GM13976 (cell line): ENCODE data around the gene RIN3.

Source experiments
- DNase-seq: peaks from one replicate; pipeline ENCODE4 v3.0.0; 2012; ENCODE audit warnings: low spot score
- in situ Hi-C: fragments of 300-500 bp; cut with MboI; formaldehyde crosslinking; loops from one replicate; pipeline ENCODE4 v1.12.0; 2022; ENCODE audit warnings: low sequenced_read_pairs, mixed read lengths, inconsistent platforms; ENCODE audit not compliant: unreplicated experiment
- TF ChIP-seq, protein P1 (sequence below): IDR thresholded peaks from 2 replicates; pipeline ENCODE4 v1.5.1; 2012; ENCODE audit warnings: borderline replicate concordance, mild to moderate bottlenecking; ENCODE audit not compliant: insufficient read depth; ENCODE audit errors: extremely low read depth, missing control alignments, control extremely low read depth

Gene RIN3

DNA sequence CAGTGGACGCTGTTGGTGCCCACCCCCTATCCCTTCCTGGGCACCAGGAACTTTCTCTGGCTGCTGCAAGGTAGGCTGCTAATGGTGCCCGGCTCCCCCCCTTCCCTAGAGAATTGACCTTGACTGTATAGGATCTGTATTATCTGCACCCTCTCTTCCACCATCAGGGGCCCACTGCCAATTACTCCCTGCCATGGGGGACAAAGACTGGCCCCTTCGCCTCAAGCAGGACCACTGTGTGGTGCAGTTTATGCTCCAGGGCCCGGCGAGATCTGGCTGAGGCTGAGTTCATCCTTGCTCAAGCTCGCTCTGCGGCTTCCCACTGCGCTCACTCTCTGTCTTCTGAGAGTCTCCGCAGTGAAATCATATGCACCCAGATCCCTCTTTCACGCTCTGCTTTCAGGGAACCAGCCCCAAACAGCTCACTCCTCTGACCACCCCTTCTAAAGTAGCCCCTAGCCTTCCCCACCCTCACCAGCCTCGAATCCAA, 139.6 kb downstream of the RIN3 start:
- DNase-seq, result no peak
- TF ChIP-seq, protein P1, sequence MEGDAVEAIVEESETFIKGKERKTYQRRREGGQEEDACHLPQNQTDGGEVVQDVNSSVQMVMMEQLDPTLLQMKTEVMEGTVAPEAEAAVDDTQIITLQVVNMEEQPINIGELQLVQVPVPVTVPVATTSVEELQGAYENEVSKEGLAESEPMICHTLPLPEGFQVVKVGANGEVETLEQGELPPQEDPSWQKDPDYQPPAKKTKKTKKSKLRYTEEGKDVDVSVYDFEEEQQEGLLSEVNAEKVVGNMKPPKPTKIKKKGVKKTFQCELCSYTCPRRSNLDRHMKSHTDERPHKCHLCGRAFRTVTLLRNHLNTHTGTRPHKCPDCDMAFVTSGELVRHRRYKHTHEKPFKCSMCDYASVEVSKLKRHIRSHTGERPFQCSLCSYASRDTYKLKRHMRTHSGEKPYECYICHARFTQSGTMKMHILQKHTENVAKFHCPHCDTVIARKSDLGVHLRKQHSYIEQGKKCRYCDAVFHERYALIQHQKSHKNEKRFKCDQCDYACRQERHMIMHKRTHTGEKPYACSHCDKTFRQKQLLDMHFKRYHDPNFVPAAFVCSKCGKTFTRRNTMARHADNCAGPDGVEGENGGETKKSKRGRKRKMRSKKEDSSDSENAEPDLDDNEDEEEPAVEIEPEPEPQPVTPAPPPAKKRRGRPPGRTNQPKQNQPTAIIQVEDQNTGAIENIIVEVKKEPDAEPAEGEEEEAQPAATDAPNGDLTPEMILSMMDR, result no peak
- in situ Hi-C loops, result no loop called here

DNA sequence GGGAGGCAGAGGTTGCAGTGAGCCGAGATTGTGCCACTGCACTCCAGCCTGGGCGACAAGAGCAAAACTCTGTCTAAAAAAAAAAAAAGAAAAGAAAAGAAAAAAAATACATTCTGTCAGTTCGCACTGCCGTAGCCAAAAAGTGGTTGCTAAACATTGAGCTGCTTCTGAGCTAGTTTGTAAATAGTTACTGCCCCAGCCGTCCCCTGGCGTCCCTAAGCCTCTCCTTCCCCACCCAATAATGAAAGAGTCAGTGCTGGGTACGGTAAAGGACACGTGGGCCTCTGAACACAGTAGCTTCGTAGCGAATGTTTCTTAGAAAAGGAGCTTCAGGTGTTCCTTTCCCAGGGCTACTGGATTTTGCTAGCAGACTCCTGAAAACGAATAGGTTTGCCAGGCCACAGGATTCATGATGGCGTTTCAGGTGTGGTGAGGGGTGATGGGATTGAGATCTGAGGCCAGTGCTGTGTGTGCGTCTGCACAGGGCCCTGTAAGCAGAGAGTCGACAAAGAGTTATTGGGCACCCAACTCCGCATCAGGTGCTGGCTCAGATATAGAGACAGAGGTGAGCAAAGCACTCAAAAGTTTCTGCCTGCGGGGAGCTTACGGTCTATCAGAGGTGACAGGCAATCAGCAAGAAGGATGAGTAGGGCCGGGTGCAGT, 140.8 kb downstream of the RIN3 start:
- TF ChIP-seq, protein P1, result no peak
- in situ Hi-C loops, result no loop called here
- DNase-seq, result no peak

DNA sequence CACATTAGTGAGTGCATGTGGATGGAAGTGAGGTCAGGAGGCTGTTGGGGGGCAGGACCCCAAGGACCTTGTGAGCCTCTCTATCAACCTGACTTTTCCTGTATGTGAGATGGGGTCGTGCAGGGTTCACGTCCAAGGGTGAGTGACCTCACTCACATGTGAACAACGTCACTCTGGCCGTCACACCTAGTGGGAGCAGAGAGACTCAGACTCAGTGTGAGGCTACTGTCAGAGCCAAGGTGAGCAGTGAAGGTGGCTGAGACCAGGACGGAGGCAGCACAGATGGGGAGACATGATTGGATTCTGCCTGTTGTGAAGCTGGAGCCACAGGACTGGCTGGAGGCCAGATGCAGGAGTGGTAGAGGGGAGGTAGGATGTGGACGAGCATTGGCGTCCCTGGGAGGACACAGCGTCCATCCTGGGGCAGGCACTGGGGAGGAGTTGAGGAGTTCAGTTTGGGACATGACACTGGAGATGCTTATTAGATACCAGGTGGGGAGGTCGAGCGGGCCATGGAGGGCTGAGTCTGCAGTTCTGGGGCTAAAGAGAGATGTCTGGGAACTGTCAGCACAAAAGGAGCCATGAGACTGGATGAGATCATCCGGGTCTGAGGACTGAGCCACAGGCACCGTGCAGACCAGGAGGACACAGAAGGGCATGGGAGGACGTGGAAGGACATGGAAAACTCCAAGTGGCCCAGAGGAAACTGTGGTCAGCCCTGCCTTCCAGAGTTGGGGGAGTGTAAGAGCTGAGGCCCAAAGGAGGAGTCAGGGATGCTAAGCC, 142.0 kb downstream of the RIN3 start:
- in situ Hi-C loops, result no loop called here
- DNase-seq, result no peak
- TF ChIP-seq, protein P1, result no peak

DNA sequence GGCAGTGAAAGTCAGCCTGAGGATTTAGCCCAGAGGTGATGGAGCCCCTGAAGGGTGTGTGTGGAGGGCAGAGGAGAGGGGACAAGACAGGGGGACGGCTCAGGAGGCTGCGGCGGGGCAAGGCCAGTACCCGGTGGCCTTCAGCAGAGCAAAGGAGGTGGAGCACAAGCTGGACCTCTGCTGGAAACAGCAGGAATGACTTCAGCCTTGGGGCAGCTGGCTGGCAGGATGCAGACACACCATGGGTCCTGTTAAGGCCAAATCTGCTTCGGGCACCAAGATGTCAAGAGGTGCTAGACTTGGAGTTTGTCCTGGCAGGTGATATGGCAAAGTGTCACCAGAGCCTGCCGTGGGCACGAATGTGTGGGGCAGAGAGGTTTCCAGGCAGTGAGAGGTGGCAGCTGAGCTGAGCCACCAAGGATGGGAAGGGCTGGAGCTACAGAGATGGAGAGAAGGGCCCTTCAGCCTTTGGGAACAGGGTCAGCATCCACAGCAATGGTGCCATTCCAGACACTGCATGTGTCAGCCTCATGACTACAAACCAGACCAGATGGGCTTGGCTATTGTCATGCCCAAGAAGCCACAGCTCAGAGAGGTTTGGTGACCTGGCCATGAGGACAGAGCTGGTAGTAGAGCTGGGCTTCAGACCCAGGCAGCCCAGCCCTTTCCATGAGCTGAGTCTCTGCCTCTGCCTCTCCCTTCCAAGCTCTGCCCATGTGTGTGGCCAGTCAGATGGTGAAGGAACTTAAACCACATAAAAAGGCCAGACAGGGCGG, 142.9 kb downstream of the RIN3 start:
- in situ Hi-C loops, result no loop called here
- no peak for DNase-seq
- TF ChIP-seq, protein P1, result no peak

DNA sequence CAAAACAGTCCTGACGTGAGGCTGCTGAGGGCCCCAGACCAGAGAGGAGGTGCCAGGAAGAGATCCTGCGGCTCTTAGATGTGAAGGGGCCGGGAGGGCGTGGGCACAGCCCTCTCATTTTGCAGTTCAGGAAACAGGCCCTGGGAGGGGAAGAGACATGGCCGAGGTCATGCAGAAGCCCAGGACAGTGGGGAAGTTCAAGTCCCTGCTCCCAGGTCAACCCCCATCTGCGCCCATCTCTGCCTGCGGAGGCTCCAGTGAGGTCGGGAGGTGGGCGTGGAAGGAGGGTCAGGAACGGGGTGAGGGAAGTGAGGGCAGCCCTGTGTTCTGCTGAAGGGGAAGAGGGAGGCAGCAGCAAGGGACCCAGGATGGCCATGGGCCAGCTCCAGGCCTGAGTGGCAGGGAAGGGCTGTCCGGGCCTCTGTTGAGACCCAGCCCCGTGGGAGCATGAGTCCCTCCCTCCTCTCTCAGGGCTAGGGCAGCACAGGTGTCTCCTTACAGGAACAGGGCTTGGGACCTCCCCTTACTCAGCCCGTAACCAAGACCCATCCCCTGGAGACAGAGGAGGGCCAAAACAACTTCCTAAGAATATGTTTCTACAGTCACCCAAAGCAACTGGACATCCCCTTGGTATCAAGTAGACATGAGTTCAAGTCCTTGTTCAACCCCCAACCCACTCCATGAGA, 144.0 kb downstream of the RIN3 start:
- in situ Hi-C loops, result no loop called here
- no peak for DNase-seq
- TF ChIP-seq, protein P1, result no peak

DNA sequence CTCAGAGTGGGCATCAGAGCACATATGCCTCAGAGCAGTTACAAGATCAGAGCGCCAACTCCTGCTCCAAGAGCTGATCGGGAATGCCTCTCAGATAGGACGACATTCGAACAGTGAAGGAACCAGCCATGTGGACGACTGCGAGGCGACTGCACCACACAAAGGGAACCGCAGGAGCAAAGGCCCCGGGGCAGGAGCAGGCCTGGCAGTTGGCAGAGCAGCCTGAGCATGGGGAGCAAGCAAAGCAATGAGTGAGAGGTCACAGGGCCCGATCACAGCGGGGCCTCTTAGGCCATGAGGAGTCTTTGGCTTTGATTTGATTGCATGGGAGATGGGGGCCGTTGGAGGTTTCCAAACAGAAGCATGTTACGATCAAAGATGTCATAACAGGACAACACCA, 144.6 kb downstream of the RIN3 start:
- DNase-seq, result no peak
- TF ChIP-seq, protein P1, result no peak
- in situ Hi-C loops, result no loop called here
